Naive thymus-derived CD4-positive, alpha-beta T cell (primary cell): ENCODE results near the gene UBE2D3. TPM values are rescaled to one million over a fixed set of nuclear protein-coding genes. Genes with fewer than 3 reads are reported as not detected.
"Not testable (repeated sequence)": the region's sequence is repeated elsewhere in the genome, so short reads cannot be mapped to it uniquely, and the experiment has no call there.

Experiments used
- ATAC-seq: fragments of 150-1000 bp; cut with Tn5 transposase; 2 replicates; pipeline ENCODE4 v1.10.0; 2021; ENCODE audit warnings: mild to moderate bottlenecking, moderate library complexity
- CTCF ChIA-PET: fragments of 350-600 bp; sonication (Branson Sonifier 250); formaldehyde crosslinking; loops from one replicate; lab custom pipeline; 2021; ENCODE audit warnings: antibody characterized with exemption; lab: Charles Lee
- POLR2A ChIA-PET: fragments of 350-600 bp; sonication (Branson Sonifier 250); formaldehyde crosslinking; loops from one replicate; lab custom pipeline; 2021; ENCODE audit warnings: antibody characterized with exemption, inconsistent platforms; lab: Charles Lee
- DNase-seq, 9 donors: peaks; one replicate each; pipeline versions ENCODE4 v3.0.0 to v3.0.0-alpha.2; 2020 to 2022; ENCODE audit warnings: mixed read lengths in 1 of 9
- H3K27ac ChIP-seq: one replicate; pipeline ENCODE4 v1.7.0; 2013; ENCODE audit warnings: mild to moderate bottlenecking, low read depth, low read length, moderate library complexity
- H3K27me3 ChIP-seq, 2 donors: one replicate each; pipeline ENCODE4 v1.7.0; 2013; ENCODE audit warnings: low read length in 2 of 2, mild to moderate bottlenecking in 2 of 2, moderate library complexity in 2 of 2; ENCODE audit not compliant: control insufficient read depth in 2 of 2, insufficient read depth in 2 of 2
- H3K36me3 ChIP-seq, 3 experiments: 1 replicate in 2 of 3; 2 replicates in 1 of 3; pipeline ENCODE4 v1.7.0; 2013; ENCODE audit warnings: low read length in 3 of 3, mild to moderate bottlenecking in 3 of 3, moderate library complexity in 1 of 3; ENCODE audit not compliant: insufficient read depth in 3 of 3, control insufficient read depth in 2 of 3
- H3K4me1 ChIP-seq, 2 donors: one replicate each; pipeline ENCODE4 v1.7.0; 2013; ENCODE audit warnings: low read length in 2 of 2, mild to moderate bottlenecking in 2 of 2, moderate library complexity in 1 of 2; ENCODE audit not compliant: control insufficient read depth in 2 of 2, insufficient read depth in 2 of 2
- H3K4me3 ChIP-seq: 2 replicates; pipeline ENCODE4 v1.7.0; 2013; ENCODE audit warnings: mild to moderate bottlenecking, low read length
- H3K9me3 ChIP-seq, 3 experiments: 1 replicate in 2 of 3; 2 replicates in 1 of 3; pipeline ENCODE4 v1.7.0; 2013; ENCODE audit warnings: low read length in 3 of 3; ENCODE audit not compliant: control insufficient read depth in 2 of 3
- H3K27ac Mint-ChIP-seq, 9 donors: one replicate each; pipeline ENCODE4 v1.8.0; 2020 to 2022; ENCODE audit warnings: mixed read lengths in 9 of 9, mild to moderate bottlenecking in 8 of 9, moderate library complexity in 5 of 9, inconsistent platforms in 2 of 9
- H3K27me3 Mint-ChIP-seq, 5 donors: one replicate each; pipeline ENCODE4 v1.8.0; 2021 to 2022; ENCODE audit warnings: mixed read lengths in 5 of 5, mild to moderate bottlenecking in 1 of 5
- H3K36me3 Mint-ChIP-seq, 5 donors: one replicate each; pipeline ENCODE4 v1.8.0; 2020 to 2022; ENCODE audit warnings: mixed read lengths in 5 of 5, mild to moderate bottlenecking in 3 of 5, inconsistent platforms in 1 of 5
- H3K4me1 Mint-ChIP-seq, 7 donors: one replicate each; pipeline ENCODE4 v1.8.0; 2020 to 2022; ENCODE audit warnings: mixed read lengths in 7 of 7, mild to moderate bottlenecking in 3 of 7, inconsistent platforms in 1 of 7
- H3K4me3 Mint-ChIP-seq, 10 donors: one replicate each; pipeline ENCODE4 v1.8.0; 2020 to 2022; ENCODE audit warnings: mild to moderate bottlenecking in 10 of 10, mixed read lengths in 10 of 10, moderate library complexity in 6 of 10, inconsistent platforms in 2 of 10
- H3K9me3 Mint-ChIP-seq, 11 donors: one replicate each; pipeline ENCODE4 v1.8.0; 2020 to 2022; ENCODE audit warnings: mixed read lengths in 11 of 11, mild to moderate bottlenecking in 4 of 11, inconsistent platforms in 1 of 11, moderate library complexity in 1 of 11
- intact Hi-C, 2 donors: fragments of 100-400 bp; cut with micrococcal nuclease; formaldehyde crosslinking; loops; one replicate each; pipeline ENCODE4 v1.15.1; 2023
- polyA plus RNA-seq, 2 donors: library from polyadenylated mRNA; unstranded; fragments of 300-500 nt; fragmentation: Illumina TruSeq; gene quantifications; one replicate each; pipeline ENCODE4 v1.2.3, GENCODE V29; 2021
- total RNA-seq, 6 experiments: library from RNA in 5 of 6; stranded (reverse) in 5 of 6; gene quantifications; 1 replicate in 5 of 6; 2 replicates in 1 of 6; pipeline ENCODE4 v1.2.3 and lab custom pipeline; 2021 to 2026

Gene UBE2D3
- total and polyA plus RNA-seq, 7 experiments from 2014 or later = 314 to 556 (median 413) TPM

GRCh38 chr4:102823464-102823863, 3.9 kb downstream of the UBE2D3 start:
- intact Hi-C loops = no loop called here
- H3K27ac ChIP-seq = peak overlapping the region; percentile 99
- Mint-ChIP-seq H3K36me3 (peaks cover 9 to 21% (median 15%) of the 10 kb centered on the region in 5 donors), H3K4me3 (no peak overlapping the region), H3K4me1 (peaks cover 54 to 65% (median 56%) of the 10 kb centered on the region in 7 donors), H3K27ac (peak overlapping the region in 8 of 9 donors; percentile 72 to 93 (median 76)), H3K27me3 (peaks cover 0 to 2% (median 0%) of the 10 kb centered on the region in 5 donors), H3K9me3 (peaks cover 0 to 12% (median 0%) of the 10 kb centered on the region in 11 donors)
- ChIA-PET POLR2A (interaction anchor here (0.5 to 4.2 kb wide), 11 partner anchors 14 to 322 kb away, joined by 3 to 15 read pairs (median 3); partner anchors contain the start of genes CISD2, MANBA and NFKB1), CTCF (interaction anchor here (1.8 to 2.0 kb wide), 3 partner anchors 7 to 375 kb away, joined by 5 to 6 read pairs (median 6); no protein-coding TSS in a partner anchor)
- H3K4me1 ChIP-seq = peaks cover 30 to 48% of the 10 kb centered on the region in 2 donors
- ATAC-seq (no peak), DNase-seq (no peak)
- H3K27me3 ChIP-seq = no peaks in the 10 kb centered on the region
- H3K9me3 ChIP-seq = no peaks in the 10 kb centered on the region
- H3K4me3 ChIP-seq = peak overlapping the region; percentile 82
- H3K36me3 ChIP-seq = peaks cover 0 to 21% (median 3%) of the 10 kb centered on the region in 3 experiments

- H3K4me3 ChIP-seq = peak overlapping the region; percentile 53
- peaks cover 79 to 92% (median 83%) of the 10 kb centered on the region in 7 donors for H3K4me1 Mint-ChIP-seq
- peaks cover 0 to 3% (median 0%) of the 10 kb centered on the region in 3 experiments for H3K36me3 ChIP-seq
- intact Hi-C loops = loop anchor here (1.0 to 2.0 kb wide), 2 partner anchors 8 to 29 kb away; partner anchors contain the start of gene UBE2D3 (in 1 of the 2)
- H3K9me3 ChIP-seq = no peaks in the 10 kb centered on the region
- H3K27me3 Mint-ChIP-seq = no peaks in the 10 kb centered on the region
- no peaks in the 10 kb centered on the region for H3K27me3 ChIP-seq
- DNase-seq = peak in 7 of 9 donors; percentile 57 to 81 (median 75)
- peak overlapping the region; percentile 99 for H3K27ac ChIP-seq
- POLR2A ChIA-PET = interaction anchor here (0.7 to 6.1 kb wide), 5 partner anchors 7 to 199 kb away, joined by 3 to 80 read pairs (median 6); partner anchors contain the start of genes CISD2 and UBE2D3
- peaks cover 0 to 4% (median 0%) of the 10 kb centered on the region in 11 donors for H3K9me3 Mint-ChIP-seq
- peak overlapping the region in 8 of 9 donors; percentile 76 to 97 (median 90) for H3K27ac Mint-ChIP-seq
- H3K4me3 Mint-ChIP-seq = peak overlapping the region in 3 of 10 donors; percentile 72 to 89 (median 81)
- ATAC-seq = peak; percentile 75
- H3K36me3 Mint-ChIP-seq = peaks cover 12 to 42% (median 32%) of the 10 kb centered on the region in 5 donors
- CTCF ChIA-PET = no interaction called here
- H3K4me1 ChIP-seq = peaks cover 57 to 76% of the 10 kb centered on the region in 2 donors
Observed at GRCh38 chr4:102819588-102820365, 7.6 kb downstream of the UBE2D3 start.

- peak overlapping the region in 8 of 10 donors; percentile 69 to 89 (median 72) for H3K4me3 Mint-ChIP-seq
- DNase-seq, H3K9me3 Mint-ChIP-seq, H3K9me3 ChIP-seq, H3K36me3 ChIP-seq, H3K27me3 ChIP-seq, ATAC-seq, CTCF ChIA-PET, H3K27me3 Mint-ChIP-seq: not testable (repeated sequence)
- H3K36me3 Mint-ChIP-seq = peaks cover 12 to 41% (median 31%) of the 10 kb centered on the region in 5 donors
- Histone ChIP-seq H3K27ac (peak overlapping the region; percentile 99), H3K4me3 (peak overlapping the region; percentile 19), H3K4me1 (peaks cover 54 to 70% of the 10 kb centered on the region in 2 donors)
- POLR2A ChIA-PET = interaction anchor here (1.2 to 6.1 kb wide), 5 partner anchors 8 to 199 kb away, joined by 3 to 80 read pairs (median 6); partner anchors contain the start of genes CISD2 and UBE2D3
- H3K27ac Mint-ChIP-seq = peak overlapping the region; percentile 46 to 97 (median 87)
- intact Hi-C loops = loop anchor here in 1 of 2 donors (1.0 kb wide), 1 partner anchor 8 kb away; the partner anchor contains the start of gene UBE2D3
- peaks cover 79 to 94% (median 89%) of the 10 kb centered on the region in 7 donors for H3K4me1 Mint-ChIP-seq
Observed at GRCh38 chr4:102819100-102819499, 8.3 kb downstream of the UBE2D3 start.

- no peaks in the 10 kb centered on the region for H3K27me3 ChIP-seq
- CTCF ChIA-PET = no interaction called here
- no peak for DNase-seq
- H3K4me1 ChIP-seq = peaks cover 62 to 71% of the 10 kb centered on the region in 2 donors
- no peaks in the 10 kb centered on the region for H3K27me3 Mint-ChIP-seq
- no peak for ATAC-seq
- peak overlapping the region in 8 of 10 donors; percentile 55 to 79 (median 70) for H3K4me3 Mint-ChIP-seq
- peaks cover 0 to 4% (median 0%) of the 10 kb centered on the region in 11 donors for H3K9me3 Mint-ChIP-seq
- intact Hi-C loops = loop anchor here in 1 of 2 donors (1.0 kb wide), 2 partner anchors 7 to 8 kb away; no protein-coding TSS in a partner anchor
- H3K27ac Mint-ChIP-seq = peak overlapping the region in 8 of 9 donors; percentile 37 to 81 (median 74)
- POLR2A ChIA-PET = interaction anchor here (0.7 to 6.1 kb wide), 8 partner anchors 10 to 259 kb away, joined by 3 to 80 read pairs (median 8); partner anchors contain the start of genes CISD2 and UBE2D3
- peaks cover 12 to 43% (median 37%) of the 10 kb centered on the region in 5 donors for H3K36me3 Mint-ChIP-seq
- H3K4me3 ChIP-seq = peak overlapping the region; percentile 19
- peaks cover 79 to 94% (median 92%) of the 10 kb centered on the region in 7 donors for H3K4me1 Mint-ChIP-seq
- H3K27ac ChIP-seq = peak overlapping the region; percentile 54
- H3K36me3 ChIP-seq = no peaks in the 10 kb centered on the region
- H3K9me3 ChIP-seq = no peaks in the 10 kb centered on the region
Observed at GRCh38 chr4:102817613-102818268, 9.6 kb downstream of the UBE2D3 start.

- intact Hi-C loops = loop anchor here in 1 of 2 donors (1.0 kb wide), 1 partner anchor 8 kb away; no protein-coding TSS in a partner anchor
- Histone ChIP-seq H3K27ac (peak overlapping the region; percentile 54), H3K36me3 (no peaks in the 10 kb centered on the region), H3K27me3 (no peaks in the 10 kb centered on the region), H3K4me1 (peaks cover 67 to 77% of the 10 kb centered on the region in 2 donors), H3K4me3 (no peak overlapping the region), H3K9me3 (no peaks in the 10 kb centered on the region)
- CTCF ChIA-PET = interaction anchor here (0.6 to 1.3 kb wide), 2 partner anchors 7 to 55 kb away, joined by 4 to 5 read pairs; no protein-coding TSS in a partner anchor
- Mint-ChIP-seq H3K9me3 (peaks cover 0 to 4% (median 0%) of the 10 kb centered on the region in 11 donors), H3K27me3 (no peaks in the 10 kb centered on the region), H3K4me1 (peaks cover 77 to 94% (median 91%) of the 10 kb centered on the region in 7 donors), H3K27ac (peak overlapping the region; percentile 37 to 81 (median 69)), H3K4me3 (peak overlapping the region in 8 of 10 donors; percentile 55 to 79 (median 70)), H3K36me3 (peaks cover 8 to 43% (median 35%) of the 10 kb centered on the region in 5 donors)
- DNase-seq = no peak
- POLR2A ChIA-PET = interaction anchor here (0.9 to 6.1 kb wide), 5 partner anchors 10 to 57 kb away, joined by 3 to 80 read pairs (median 14); partner anchors contain the start of genes CISD2 and UBE2D3
- no peak for ATAC-seq
Observed at GRCh38 chr4:102817021-102817605, 10.2 kb downstream of the UBE2D3 start.
